Adrenal gland (tissue), 5 donors: ENCODE data around the gene NME5.

Experiments
- POLR2A ChIP-seq, 2 donors: fragments of 450-650 bp; IDR thresholded peaks; one replicate each; pipeline ENCODE4 v1.6.1; 2017; ENCODE audit warnings: antibody characterized with exemption in 2 of 2, mild to moderate bottlenecking in 2 of 2, moderate library complexity in 1 of 2
- TF ChIP-seq, protein P1 (sequence below), 6 experiments: fragments of 450-650 bp in 4 of 6; fragments of 200-600 bp in 2 of 6; sonication (generic) in 1 of 6; IDR thresholded peaks; 1 replicate in 5 of 6; 2 replicates in 1 of 6; pipeline versions ENCODE4 v1.5.1 to v1.8.0; 2016 to 2021; ENCODE audit warnings: antibody characterized with exemption in 6 of 6, mild to moderate bottlenecking in 2 of 6, moderate library complexity in 1 of 6
- donor health status: DM: no; HTN: no; CAD: no.

DNA sequence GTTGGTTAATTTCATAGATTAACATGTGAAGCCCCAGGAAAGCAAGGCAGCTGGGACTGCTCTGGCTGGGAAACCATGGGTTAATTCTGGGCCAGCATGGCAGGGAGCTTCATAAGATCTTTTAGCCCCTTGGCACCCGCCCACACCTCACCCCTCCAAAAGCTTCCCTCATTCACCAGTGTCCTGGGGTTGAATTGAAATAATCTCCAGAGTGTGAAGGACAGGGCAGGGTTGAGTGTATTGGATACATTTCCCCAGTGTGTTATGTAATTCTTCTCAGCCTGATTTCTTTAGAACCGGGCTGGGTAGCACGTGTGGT is 36.0 kb downstream of the NME5 start:
- no peak for TF ChIP-seq POLR2A (IDR thresholded peaks at IDR 0.05)
- TF ChIP-seq, protein P1, sequence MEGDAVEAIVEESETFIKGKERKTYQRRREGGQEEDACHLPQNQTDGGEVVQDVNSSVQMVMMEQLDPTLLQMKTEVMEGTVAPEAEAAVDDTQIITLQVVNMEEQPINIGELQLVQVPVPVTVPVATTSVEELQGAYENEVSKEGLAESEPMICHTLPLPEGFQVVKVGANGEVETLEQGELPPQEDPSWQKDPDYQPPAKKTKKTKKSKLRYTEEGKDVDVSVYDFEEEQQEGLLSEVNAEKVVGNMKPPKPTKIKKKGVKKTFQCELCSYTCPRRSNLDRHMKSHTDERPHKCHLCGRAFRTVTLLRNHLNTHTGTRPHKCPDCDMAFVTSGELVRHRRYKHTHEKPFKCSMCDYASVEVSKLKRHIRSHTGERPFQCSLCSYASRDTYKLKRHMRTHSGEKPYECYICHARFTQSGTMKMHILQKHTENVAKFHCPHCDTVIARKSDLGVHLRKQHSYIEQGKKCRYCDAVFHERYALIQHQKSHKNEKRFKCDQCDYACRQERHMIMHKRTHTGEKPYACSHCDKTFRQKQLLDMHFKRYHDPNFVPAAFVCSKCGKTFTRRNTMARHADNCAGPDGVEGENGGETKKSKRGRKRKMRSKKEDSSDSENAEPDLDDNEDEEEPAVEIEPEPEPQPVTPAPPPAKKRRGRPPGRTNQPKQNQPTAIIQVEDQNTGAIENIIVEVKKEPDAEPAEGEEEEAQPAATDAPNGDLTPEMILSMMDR (IDR thresholded peaks at IDR 0.05) = no peak
